Anterior cingulate cortex (tissue), 58 donors: ENCODE results near the gene OR7C1.
"Not testable (repeated sequence)": the region's sequence is repeated elsewhere in the genome, so short reads cannot be mapped to it uniquely, and the experiment has no call there.

Source experiments
- DNase-seq, 58 donors: peaks; one replicate each; lab custom pipeline; 2025; lab: John Stamatoyannopoulos, UW

The OR7C1 gene

GRCh38 chr19:14785102-14785793, 49.7 kb downstream of the OR7C1 start:
- peak in 5 of 58 donors; percentile 4 to 27 (median 10) for DNase-seq

DNA sequence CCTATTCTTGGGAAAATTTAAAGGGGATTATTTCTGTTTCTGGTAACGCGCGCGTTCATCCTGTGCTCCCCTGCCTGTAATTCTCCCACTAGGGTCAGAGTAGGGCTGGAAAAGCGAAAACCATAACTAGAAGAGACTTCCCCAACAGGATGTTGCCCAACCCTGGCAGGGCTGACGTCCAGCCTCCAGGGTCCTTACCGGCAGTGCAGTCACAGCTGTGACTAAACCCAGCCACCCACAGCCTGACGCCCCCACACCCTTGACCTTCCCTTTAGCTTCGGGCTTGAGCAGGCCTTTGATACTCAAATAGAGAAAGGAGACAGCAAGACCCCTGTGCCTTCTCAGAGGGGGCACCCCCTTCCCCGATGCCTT, 50.3 kb downstream of the OR7C1 start:
- DNase-seq: peak in 11 of 58 donors; percentile 1 to 38 (median 8)

GRCh38 chr19:14783410-14783998, 51.5 kb downstream of the OR7C1 start:
- not testable (repeated sequence) for DNase-seq

GRCh38 chr19:14782626-14783409, 52.2 kb downstream of the OR7C1 start:
- no peak for DNase-seq

DNA sequence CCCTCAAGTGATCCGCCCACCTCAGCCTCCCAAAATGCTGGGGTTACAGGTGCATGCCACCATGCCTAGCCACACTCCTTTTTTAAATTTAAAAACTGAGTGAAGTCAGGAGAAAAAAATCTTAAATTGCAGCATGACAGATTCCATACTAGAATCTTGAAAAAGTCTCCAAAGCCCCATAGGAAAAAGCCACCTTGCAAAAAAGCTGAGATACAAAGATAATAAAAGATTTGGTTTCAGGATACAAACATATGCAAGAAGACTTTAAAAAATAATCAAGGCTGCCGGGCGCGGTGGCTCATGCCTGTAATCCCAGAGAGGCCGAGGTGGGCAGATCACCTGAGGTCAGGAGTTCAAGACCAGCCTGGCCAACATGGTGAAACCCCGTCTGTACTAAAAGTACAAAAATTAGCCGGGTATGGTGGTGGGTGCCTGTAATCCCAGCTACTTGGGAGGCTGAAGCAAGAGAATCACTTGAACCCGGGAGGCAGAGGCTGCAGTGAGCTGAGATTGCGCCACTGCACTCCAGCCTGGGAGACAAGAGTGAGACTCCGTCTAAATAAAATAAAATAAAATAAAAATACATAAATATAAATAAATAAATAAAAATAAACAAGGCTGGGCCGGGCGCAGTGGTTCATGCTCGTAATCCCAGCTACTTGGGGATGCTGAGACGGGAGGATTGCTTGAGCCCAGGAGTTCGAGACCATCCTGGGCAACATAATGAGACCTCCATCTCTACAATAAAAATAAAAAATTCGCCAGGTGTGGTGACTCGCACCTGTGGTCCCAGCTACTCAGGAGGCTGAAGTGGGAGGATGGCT, 53.1 kb downstream of the OR7C1 start:
- DNase-seq: not testable (repeated sequence)

- not testable (repeated sequence) for DNase-seq
Observed at GRCh38 chr19:14780622-14781225, 54.3 kb downstream of the OR7C1 start.

- DNase-seq: no peak
Observed at GRCh38 chr19:14779151-14779550, 55.8 kb downstream of the OR7C1 start.

DNA sequence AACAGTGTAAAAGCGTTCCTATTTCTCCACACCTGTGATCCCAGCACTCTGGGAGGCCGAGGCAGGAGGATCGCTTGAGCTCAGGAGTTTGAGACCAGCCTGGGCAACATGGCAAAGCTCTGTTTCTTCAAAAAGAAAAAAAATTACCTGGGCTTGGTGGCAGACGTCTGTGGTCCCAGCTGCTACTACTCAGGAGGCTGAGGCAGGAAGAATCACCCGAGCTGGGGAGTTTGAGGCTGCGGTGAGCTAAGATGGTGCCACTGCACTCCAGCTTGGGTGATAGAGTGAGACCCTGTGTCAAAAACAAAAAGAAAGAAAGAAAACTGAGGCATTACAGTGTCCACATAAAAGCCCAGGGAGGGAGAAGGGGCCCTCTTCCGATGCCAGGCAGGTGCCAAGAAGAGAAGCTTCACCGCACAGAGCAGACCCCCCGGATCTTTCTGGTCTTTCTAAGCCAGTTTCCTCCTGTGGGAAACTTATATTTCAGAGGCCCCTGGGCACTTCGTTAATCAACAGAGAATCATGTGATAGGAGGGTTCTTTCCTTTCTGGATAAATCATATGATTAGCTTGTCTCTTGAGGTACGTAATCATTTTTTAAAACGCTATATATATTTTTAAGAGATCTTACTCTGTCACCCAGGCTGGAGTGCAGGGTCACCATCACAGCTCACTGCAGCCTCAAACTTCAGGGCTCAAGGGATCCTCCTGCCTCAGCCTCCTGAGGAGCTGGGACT, 56.7 kb downstream of the OR7C1 start, which contains the start of gene ADGRE2:
Gene ADGRE2 (minus strand): TSS at position 451 of the 736 bp plus-strand sequence. CDS start 1,804 bp downstream, outside the sequence.
- not testable (repeated sequence) for DNase-seq

- DNase-seq: not testable (repeated sequence)
Observed at GRCh38 chr19:14777645-14778044, 57.3 kb downstream of the OR7C1 start.

DNA sequence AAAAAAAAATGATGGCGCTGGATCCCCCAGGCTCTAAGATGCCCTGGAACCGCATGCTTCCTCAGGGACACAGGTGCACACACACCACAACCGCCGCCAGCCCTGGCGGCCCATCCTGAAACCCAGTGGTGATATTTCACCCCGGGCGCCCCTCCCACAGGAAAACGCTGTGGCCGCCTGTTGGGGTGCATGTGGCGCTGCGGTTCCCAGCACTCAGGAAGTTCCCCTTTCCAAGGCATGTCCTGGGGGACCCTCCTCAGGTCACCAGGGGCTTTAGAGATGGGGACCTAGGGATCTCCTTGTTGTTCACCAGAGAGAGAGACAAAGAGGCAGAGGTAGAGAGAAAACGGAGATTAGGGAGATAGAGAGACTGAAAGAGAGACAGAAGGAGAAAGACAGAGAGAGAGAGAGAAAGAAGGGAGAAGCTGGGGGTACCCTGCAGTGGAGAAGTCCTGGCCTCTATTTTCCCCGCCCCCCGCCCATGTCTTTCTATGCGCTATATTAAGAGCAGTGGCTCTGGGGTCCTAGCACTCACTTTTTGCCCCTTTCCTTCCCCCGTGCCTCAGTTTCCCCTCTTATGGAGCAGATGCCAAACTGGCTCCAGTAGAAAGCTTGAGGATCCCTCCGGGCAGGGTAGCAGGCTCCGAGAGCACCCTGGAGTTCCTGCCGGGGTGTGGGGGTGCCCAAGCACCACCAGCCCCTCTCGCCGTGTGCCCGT, 59.0 kb downstream of the OR7C1 start:
- peak in 6 of 58 donors; percentile 3 to 12 (median 10) for DNase-seq

DNA sequence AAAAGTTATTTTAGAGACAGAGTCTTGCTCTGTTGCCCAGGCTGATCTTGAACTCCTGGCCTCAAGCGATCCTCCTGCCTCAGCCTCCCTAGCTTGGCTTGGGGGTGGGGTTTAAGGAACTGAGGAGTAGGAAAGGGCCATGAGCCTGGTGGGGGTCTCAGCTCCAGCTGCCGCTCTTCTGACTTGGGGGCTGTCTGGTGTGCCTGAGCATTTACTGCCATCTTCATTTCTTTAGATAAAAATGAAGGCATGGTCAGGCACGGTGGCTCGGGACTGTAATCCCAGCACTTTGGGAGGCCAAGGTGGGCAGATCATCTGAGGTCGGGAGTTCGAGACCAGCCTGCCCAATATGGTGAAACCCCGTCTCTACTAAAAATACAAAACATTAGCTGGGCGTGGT, 59.7 kb downstream of the OR7C1 start:
- DNase-seq: not testable (repeated sequence)

DNA sequence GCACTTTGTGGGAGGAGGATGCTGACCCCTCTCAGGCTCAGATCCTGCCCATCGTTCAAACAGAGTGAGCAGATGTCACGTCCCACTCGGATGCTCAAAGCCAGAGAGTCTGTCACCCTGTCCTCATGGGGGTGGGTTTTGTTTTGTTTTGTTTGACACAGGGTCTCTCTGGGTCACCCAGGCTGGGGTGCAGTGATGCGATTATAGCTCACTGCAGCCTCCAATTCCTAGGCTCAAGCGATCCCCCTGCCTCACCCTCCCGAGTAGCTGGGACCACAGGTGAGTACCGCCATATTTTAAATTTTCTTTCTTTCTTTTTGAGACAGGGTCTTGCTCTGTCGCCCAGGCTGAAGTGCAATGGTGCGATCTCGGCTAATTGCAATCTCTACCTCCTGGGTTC, 60.6 kb downstream of the OR7C1 start:
- no peak for DNase-seq

DNA sequence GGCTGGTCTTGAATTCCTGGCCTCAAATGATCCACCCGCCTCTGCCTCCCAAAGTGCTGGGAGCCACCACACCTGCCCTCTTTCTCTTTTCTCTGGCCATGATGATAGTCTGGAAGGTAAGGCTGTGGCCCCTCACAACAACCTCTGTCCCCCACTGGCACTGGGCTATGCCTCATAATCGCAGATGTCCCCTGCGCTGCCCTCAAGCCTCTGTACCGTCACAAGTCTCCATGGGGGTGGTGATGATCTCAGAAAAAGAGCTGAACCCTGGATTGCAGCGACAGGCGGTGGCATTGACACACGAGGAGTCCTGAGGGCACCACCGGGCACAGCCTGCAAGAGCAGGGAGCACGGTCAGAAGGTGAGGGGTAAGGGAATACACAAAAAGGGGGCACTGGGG, 61.3 kb downstream of the OR7C1 start:
- not testable (repeated sequence) for DNase-seq

- no peak for DNase-seq
Observed at GRCh38 chr19:14772995-14773394, 62.0 kb downstream of the OR7C1 start.

- DNase-seq: no peak
Observed at GRCh38 chr19:14772467-14772866, 62.5 kb downstream of the OR7C1 start.

GRCh38 chr19:14770944-14771839, 63.8 kb downstream of the OR7C1 start:
- DNase-seq: no peak

- DNase-seq: no peak
Observed at GRCh38 chr19:14770136-14770535, 64.8 kb downstream of the OR7C1 start.

GRCh38 chr19:14769201-14769600, 65.8 kb downstream of the OR7C1 start:
- DNase-seq: no peak
